ENCODE data around the gene ZNF296.

The ZNF296 gene

DNA sequence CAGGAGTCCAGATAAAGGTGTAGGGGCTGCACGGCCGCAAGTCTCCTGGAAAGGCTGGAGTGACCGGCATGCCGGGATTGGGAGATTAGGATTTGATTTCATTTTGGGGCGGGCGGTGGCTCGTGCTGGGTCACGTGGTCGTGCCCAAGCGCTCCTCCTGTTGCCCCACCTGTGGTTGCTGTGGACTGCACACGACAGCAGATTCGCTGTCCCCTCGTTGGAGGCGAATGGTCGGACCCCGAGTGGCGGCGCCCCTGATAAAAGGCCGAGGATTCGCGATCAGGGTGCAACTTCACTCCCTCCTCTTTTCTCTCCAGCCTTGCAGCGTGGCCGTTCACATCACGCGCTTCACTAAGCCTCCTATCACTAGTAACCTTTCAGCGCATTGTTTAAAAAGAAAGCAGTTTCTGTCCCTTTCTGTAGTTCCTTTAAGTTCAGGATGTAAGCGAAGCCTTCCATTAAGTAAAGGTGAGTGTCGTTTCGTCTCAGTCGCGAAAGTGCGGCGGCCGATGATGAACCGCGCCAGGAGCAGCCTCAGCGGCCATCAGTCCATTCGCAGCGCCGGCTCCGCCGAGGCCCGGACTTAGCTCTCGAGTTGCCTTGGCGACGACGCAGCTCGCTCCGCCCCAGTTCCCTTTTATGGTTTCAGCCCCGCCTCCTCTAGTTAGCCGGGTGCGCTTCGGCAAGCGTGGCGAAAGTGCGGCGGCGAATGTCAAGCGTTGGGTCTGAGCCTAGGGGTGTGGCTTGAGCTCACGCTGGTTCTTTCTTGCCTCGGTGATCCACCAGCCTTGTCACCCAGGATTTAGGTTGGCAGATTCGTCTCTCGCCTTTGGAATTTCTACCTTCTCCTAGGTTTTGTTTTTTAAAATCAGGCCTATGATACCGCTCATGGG lies 15.0 kb upstream of the ZNF296 start:
- H3K4me1 ChIP-seq (ENCODE audit: control insufficient read depth, insufficient read depth, low read length) = peaks cover 12% of the 10 kb centered on the region
- H3K27ac ChIP-seq (ENCODE audit: low read depth, low read length) = peak overlapping the region; percentile 96
- no peaks in the 10 kb centered on the region for H3K27me3 ChIP-seq (ENCODE audit: control insufficient read depth, insufficient read depth, low read length)
- H3K36me3 ChIP-seq (ENCODE audit: control insufficient read depth, insufficient read depth, low read length) = peaks cover 3% of the 10 kb centered on the region
- H3K4me3 ChIP-seq (ENCODE audit: low read length) = peak overlapping the region; percentile 84
- peak overlapping the region; percentile 1 for H3K9ac ChIP-seq (ENCODE audit: low read length)

- H3K27me3 ChIP-seq (ENCODE audit: control insufficient read depth, insufficient read depth, low read length) = no peaks in the 10 kb centered on the region
- H3K4me3 ChIP-seq (ENCODE audit: low read length) = peak overlapping the region; percentile 52
- H3K27ac ChIP-seq (ENCODE audit: low read depth, low read length) = no peak overlapping the region
- H3K9ac ChIP-seq (ENCODE audit: low read length) = no peak overlapping the region
- H3K4me1 ChIP-seq (ENCODE audit: control insufficient read depth, insufficient read depth, low read length) = peaks cover 12% of the 10 kb centered on the region
- H3K36me3 ChIP-seq (ENCODE audit: control insufficient read depth, insufficient read depth, low read length) = peaks cover 3% of the 10 kb centered on the region
Measured at GRCh38 chr19:45090606-45091005, 14.3 kb upstream of the ZNF296 start.

DNA sequence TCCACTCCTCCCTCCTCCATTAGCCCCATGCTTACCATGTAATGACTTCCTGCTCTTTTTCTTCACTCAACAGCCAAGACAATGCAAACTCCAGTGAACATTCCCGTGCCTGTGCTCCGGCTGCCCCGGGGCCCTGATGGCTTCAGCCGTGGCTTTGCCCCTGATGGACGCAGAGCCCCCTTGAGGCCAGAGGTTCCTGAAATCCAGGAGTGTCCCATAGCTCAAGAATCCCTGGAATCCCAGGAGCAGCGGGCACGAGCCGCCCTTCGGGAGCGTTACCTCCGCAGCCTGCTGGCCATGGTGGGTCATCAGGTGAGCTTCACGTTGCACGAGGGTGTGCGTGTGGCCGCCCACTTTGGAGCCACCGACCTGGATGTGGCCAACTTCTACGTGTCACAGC lies 13.8 kb upstream of the ZNF296 start:
- H3K4me1 ChIP-seq (ENCODE audit: control insufficient read depth, insufficient read depth, low read length) = peaks cover 12% of the 10 kb centered on the region

GRCh38 chr19:45087531-45087930 lies 11.3 kb upstream of the ZNF296 start:
- Histone ChIP-seq H3K27ac (ENCODE audit: low read depth, low read length) (no peak overlapping the region), H3K4me1 (ENCODE audit: control insufficient read depth, insufficient read depth, low read length) (peaks cover 3% of the 10 kb centered on the region), H3K36me3 (ENCODE audit: control insufficient read depth, insufficient read depth, low read length) (peaks cover 3% of the 10 kb centered on the region), H3K9ac (ENCODE audit: low read length) (no peak overlapping the region), H3K27me3 (ENCODE audit: control insufficient read depth, insufficient read depth, low read length) (no peaks in the 10 kb centered on the region), H3K4me3 (ENCODE audit: low read length) (no peak overlapping the region)

More for the DNA sequence above, 13.8 kb upstream of the ZNF296 start:
- H3K27me3 ChIP-seq (ENCODE audit: control insufficient read depth, insufficient read depth, low read length) = no peaks in the 10 kb centered on the region
- H3K9ac ChIP-seq (ENCODE audit: low read length) = no peak overlapping the region
- H3K36me3 ChIP-seq (ENCODE audit: control insufficient read depth, insufficient read depth, low read length) = peaks cover 3% of the 10 kb centered on the region
- no peak overlapping the region for H3K4me3 ChIP-seq (ENCODE audit: low read length)
- no peak overlapping the region for H3K27ac ChIP-seq (ENCODE audit: low read depth, low read length)

DNA sequence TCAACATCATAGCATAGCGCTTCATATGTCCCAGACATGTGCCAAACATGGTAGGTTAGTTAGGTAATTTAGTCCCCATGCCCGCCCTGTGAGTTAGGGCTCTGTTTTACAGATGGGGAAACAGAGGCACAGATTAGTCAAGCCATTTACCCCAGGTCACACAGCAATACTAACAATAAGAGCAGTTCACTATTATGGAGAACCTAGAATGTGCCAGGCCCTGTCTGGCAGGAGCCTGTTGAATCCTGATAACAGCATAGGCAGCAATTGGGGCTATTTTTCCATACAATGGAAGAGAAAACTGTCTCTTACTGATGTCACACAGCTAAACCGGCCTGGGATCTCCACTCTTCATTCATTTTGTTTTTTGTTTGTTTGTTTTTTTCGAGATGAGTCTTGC lies 10.2 kb upstream of the ZNF296 start:
- Histone ChIP-seq H3K4me1 (ENCODE audit: control insufficient read depth, insufficient read depth, low read length) (peaks cover 3% of the 10 kb centered on the region), H3K36me3 (ENCODE audit: control insufficient read depth, insufficient read depth, low read length) (peaks cover 8% of the 10 kb centered on the region), H3K27ac (ENCODE audit: low read depth, low read length) (no peak overlapping the region), H3K9ac (ENCODE audit: low read length) (no peak overlapping the region), H3K27me3 (ENCODE audit: control insufficient read depth, insufficient read depth, low read length) (no peaks in the 10 kb centered on the region), H3K4me3 (ENCODE audit: low read length) (no peak overlapping the region)

DNA sequence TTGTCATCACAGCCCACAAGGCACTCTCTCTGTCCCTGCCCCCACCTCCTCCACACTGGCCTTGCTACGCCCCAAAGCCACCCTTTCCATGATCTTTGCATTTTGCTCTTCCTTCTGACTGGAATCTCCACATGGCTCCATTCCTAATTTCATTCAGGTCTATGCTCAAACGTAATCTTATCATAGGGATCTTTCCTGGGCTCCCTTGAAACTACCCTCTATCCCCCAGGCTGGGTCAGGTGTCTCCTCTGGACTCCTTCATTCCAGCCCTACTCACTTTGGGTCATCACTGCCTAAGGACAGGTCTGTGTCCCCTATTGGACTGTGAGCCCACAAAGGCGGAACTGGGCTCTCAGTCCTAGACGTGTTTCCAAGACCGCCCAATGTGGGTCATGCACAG lies 5.9 kb upstream of the ZNF296 start:
- no peak overlapping the region for H3K27ac ChIP-seq (ENCODE audit: low read depth, low read length)
- no peaks in the 10 kb centered on the region for H3K27me3 ChIP-seq (ENCODE audit: control insufficient read depth, insufficient read depth, low read length)
- H3K9ac ChIP-seq (ENCODE audit: low read length) = no peak overlapping the region
- H3K4me3 ChIP-seq (ENCODE audit: low read length) = no peak overlapping the region
- peaks cover 11% of the 10 kb centered on the region for H3K4me1 ChIP-seq (ENCODE audit: control insufficient read depth, insufficient read depth, low read length)
- peaks cover 6% of the 10 kb centered on the region for H3K36me3 ChIP-seq (ENCODE audit: control insufficient read depth, insufficient read depth, low read length)

GRCh38 chr19:45079911-45080370 lies 3.7 kb upstream of the ZNF296 start:
- peaks cover 11% of the 10 kb centered on the region for H3K4me1 ChIP-seq (ENCODE audit: control insufficient read depth, insufficient read depth, low read length)
- H3K36me3 ChIP-seq (ENCODE audit: control insufficient read depth, insufficient read depth, low read length) = peaks cover 6% of the 10 kb centered on the region
- H3K27ac ChIP-seq (ENCODE audit: low read depth, low read length) = no peak overlapping the region
- H3K27me3 ChIP-seq (ENCODE audit: control insufficient read depth, insufficient read depth, low read length) = no peaks in the 10 kb centered on the region
- H3K9ac ChIP-seq (ENCODE audit: low read length) = peak overlapping the region; percentile 70
- H3K4me3 ChIP-seq (ENCODE audit: low read length) = peak overlapping the region; percentile 96

DNA sequence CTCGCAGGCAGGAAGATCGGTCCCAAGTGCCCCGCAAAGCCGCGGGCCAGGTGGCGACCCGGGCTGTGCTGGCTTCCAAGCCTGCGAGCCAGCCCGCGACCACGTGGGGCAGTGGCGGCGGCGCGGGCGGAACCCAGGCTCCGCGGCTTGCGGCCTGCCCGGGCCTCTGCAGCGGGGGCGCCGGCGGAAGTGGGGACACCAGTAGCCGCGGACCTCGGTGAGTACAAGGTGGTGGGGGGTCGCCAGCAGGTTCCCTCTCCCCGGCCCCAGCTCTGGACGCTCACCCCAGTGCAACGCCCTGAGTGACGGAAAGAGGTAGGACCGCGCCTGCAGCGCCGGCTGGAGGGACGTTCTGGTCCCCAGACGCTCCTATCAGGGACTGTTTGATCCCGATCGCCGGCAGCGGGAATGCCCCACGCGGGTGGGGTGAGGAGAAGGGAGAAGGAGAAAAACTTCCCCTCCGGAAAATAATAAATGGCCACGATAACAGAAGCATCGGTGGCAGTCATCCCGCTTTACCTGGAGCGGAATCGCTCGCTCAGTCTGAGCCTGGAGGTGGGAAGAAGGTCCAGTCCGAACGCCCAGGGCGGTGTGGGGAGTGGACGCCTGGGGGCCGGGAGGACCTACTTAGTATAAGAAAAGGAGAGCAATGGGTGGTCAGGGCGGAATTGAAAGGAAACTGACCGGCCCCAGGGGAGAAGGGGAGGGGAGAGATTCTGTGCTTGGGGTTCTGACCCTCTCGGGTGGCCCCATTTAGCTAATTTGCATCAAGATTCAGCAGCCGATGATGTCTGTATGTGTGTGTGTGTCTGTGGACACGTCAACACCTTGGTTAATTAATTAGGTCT lies 3.0 kb upstream of the ZNF296 start, which contains the start of gene GEMIN7:
Gene GEMIN7 (plus strand): TSS at position 198 of the 848 bp plus-strand sequence. CDS start 10,855 bp downstream, outside the sequence.
- Histone ChIP-seq H3K4me1 (ENCODE audit: control insufficient read depth, insufficient read depth, low read length) (peaks cover 11% of the 10 kb centered on the region), H3K9ac (ENCODE audit: low read length) (peak within 1 kb of the TSS; percentile 77), H3K27ac (ENCODE audit: low read depth, low read length) (peak within 1 kb of the TSS; percentile 46), H3K36me3 (ENCODE audit: control insufficient read depth, insufficient read depth, low read length) (peaks cover 6% of the 10 kb centered on the region), H3K27me3 (ENCODE audit: control insufficient read depth, insufficient read depth, low read length) (no peaks in the 10 kb centered on the region), H3K4me3 (ENCODE audit: low read length) (peak within 1 kb of the TSS; percentile 96)

GRCh38 chr19:45078390-45079062 lies 2.2 kb upstream of the ZNF296 start:
- peaks cover 11% of the 10 kb centered on the region for H3K4me1 ChIP-seq (ENCODE audit: control insufficient read depth, insufficient read depth, low read length)
- H3K9ac ChIP-seq (ENCODE audit: low read length) = peak overlapping the region; percentile 77
- H3K27me3 ChIP-seq (ENCODE audit: control insufficient read depth, insufficient read depth, low read length) = no peaks in the 10 kb centered on the region
- peaks cover 6% of the 10 kb centered on the region for H3K36me3 ChIP-seq (ENCODE audit: control insufficient read depth, insufficient read depth, low read length)
- no peak overlapping the region for H3K27ac ChIP-seq (ENCODE audit: low read depth, low read length)
- H3K4me3 ChIP-seq (ENCODE audit: low read length) = peak overlapping the region; percentile 75

GRCh38 chr19:45076851-45077730 lies 813 bp upstream of the ZNF296 start:
- Histone ChIP-seq H3K4me1 (ENCODE audit: control insufficient read depth, insufficient read depth, low read length) (peaks cover 11% of the 10 kb centered on the region), H3K27me3 (ENCODE audit: control insufficient read depth, insufficient read depth, low read length) (no peaks in the 10 kb centered on the region), H3K9ac (ENCODE audit: low read length) (no peak overlapping the region), H3K36me3 (ENCODE audit: control insufficient read depth, insufficient read depth, low read length) (peaks cover 7% of the 10 kb centered on the region), H3K4me3 (ENCODE audit: low read length) (peak overlapping the region; percentile 72), H3K27ac (ENCODE audit: low read depth, low read length) (no peak overlapping the region)

DNA sequence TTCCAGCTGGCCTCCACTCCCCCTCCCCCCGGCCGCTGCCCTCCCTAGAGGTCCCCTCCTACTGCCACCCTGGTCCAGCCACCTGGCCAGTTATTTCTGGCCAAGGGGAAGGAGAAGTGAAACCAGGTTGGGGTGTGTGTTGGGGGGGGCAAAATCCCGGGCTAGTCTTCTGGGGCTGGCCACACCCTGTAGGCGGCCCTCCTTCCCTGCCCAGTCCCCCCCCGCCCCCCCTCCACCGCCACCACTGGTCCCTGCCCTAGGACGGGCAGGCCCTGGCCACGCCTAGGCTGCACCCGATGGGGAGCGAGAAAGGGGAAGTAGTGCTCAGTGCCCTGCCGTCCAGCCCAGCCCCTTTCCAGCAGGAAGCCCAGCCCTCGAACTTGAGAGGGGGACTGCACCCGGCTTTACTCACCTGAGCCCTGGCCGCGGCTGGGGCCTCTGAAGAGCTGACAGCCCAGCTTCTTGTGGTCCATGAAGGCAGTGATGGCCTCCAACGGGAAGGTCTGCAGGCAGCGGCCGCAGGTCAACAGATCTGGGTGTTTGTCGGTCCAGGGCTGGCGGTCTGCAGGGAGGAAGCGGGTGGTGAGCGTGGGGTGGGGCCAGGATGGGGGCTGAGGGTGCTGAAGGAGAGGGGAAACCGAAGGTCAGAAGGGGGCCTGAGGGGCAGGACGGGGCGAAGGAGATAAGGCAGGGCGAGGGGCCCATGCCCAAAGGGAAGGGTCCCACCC lies 813 bp downstream of the ZNF296 start:
- no peak overlapping the region for H3K9ac ChIP-seq (ENCODE audit: low read length)
- H3K27me3 ChIP-seq (ENCODE audit: control insufficient read depth, insufficient read depth, low read length) = no peaks in the 10 kb centered on the region
- peaks cover 9% of the 10 kb centered on the region for H3K36me3 ChIP-seq (ENCODE audit: control insufficient read depth, insufficient read depth, low read length)
- peak overlapping the region; percentile 72 for H3K4me3 ChIP-seq (ENCODE audit: low read length)
- peaks cover 11% of the 10 kb centered on the region for H3K4me1 ChIP-seq (ENCODE audit: control insufficient read depth, insufficient read depth, low read length)
- H3K27ac ChIP-seq (ENCODE audit: low read depth, low read length) = no peak overlapping the region

Data from rectal smooth muscle tissue (tissue), 1 donor.